Measurements from ENCODE around the gene RNF8.
"Not testable (repeated sequence)": the region's sequence is repeated elsewhere in the genome, so short reads cannot be mapped to it uniquely, and the experiment has no call there.

Gene RNF8

GRCh38 chr6:37321516-37322415 lies 32.0 kb upstream of the RNF8 start:
- no peak for FAIRE-seq

GRCh38 chr6:37323580-37323979 lies 30.2 kb upstream of the RNF8 start:
- FAIRE-seq = no peak

- FAIRE-seq = no peak
Measured at GRCh38 chr6:37324131-37325033, 29.4 kb upstream of the RNF8 start.

- not testable (repeated sequence) for FAIRE-seq
Measured at GRCh38 chr6:37330345-37330744, 23.4 kb upstream of the RNF8 start.

- no peak for FAIRE-seq
Measured at GRCh38 chr6:37331047-37331446, 22.7 kb upstream of the RNF8 start.

- no peak for FAIRE-seq
Measured at GRCh38 chr6:37332894-37333293, 20.9 kb upstream of the RNF8 start.

- no peak for FAIRE-seq
Measured at GRCh38 chr6:37334047-37334446, 19.7 kb upstream of the RNF8 start.

GRCh38 chr6:37338317-37338716 lies 15.5 kb upstream of the RNF8 start:
- FAIRE-seq = not testable (repeated sequence)

GRCh38 chr6:37338745-37339255 lies 15.0 kb upstream of the RNF8 start:
- FAIRE-seq = no peak

- FAIRE-seq = no peak
Measured at GRCh38 chr6:37339741-37340638, 13.8 kb upstream of the RNF8 start.

GRCh38 chr6:37340639-37340943 lies 13.2 kb upstream of the RNF8 start:
- FAIRE-seq = no peak

- FAIRE-seq = no peak
Measured at GRCh38 chr6:37343248-37343647, 10.5 kb upstream of the RNF8 start.

GRCh38 chr6:37344308-37344707 lies 9.5 kb upstream of the RNF8 start:
- no peak for FAIRE-seq

- not testable (repeated sequence) for FAIRE-seq
Measured at GRCh38 chr6:37345804-37346203, 8.0 kb upstream of the RNF8 start.

GRCh38 chr6:37347177-37347576 lies 6.6 kb upstream of the RNF8 start:
- no peak for FAIRE-seq

- FAIRE-seq = no peak
Measured at GRCh38 chr6:37347670-37348111, 6.1 kb upstream of the RNF8 start.

- no peak for FAIRE-seq
Measured at GRCh38 chr6:37351027-37351426, 2.8 kb upstream of the RNF8 start.

GRCh38 chr6:37352384-37352783 lies 1.4 kb upstream of the RNF8 start:
- FAIRE-seq = no peak

GRCh38 chr6:37354526-37355384 lies 972 bp downstream of the RNF8 start:
- no peak for FAIRE-seq

GRCh38 chr6:37357288-37357687 lies 3.5 kb downstream of the RNF8 start:
- no peak for FAIRE-seq

- FAIRE-seq = no peak
Measured at GRCh38 chr6:37357860-37358259, 4.1 kb downstream of the RNF8 start.

GRCh38 chr6:37359039-37359438 lies 5.3 kb downstream of the RNF8 start:
- FAIRE-seq = no peak
